HepG2 (cell line): ENCODE data around the gene ENO3. TPM values are rescaled to one million over a fixed set of nuclear protein-coding genes. Genes with fewer than 3 reads are reported as not detected.
A peak's percentile ranks its signal among the peaks of the same experiment; 100 is the strongest.

Experiments used
- AGO2 ChIP-seq: fragments of 200-400 bp; formaldehyde crosslinking; optimal IDR thresholded peaks from 2 replicates; pipeline ENCODE3; 2017; ENCODE audit warnings: mild to moderate bottlenecking, low read depth, low read length, moderate library complexity
- GTF2F1 ChIP-seq: fragments of 150-350 bp; IDR thresholded peaks from 2 replicates; pipeline ENCODE4 v1.6.1; 2014; ENCODE audit warnings: low read length
- HIVEP1 ChIP-seq: sonication (generic); formaldehyde crosslinking; IDR thresholded peaks from 2 replicates; pipeline ENCODE4 v1.4.0; 2020; ENCODE audit warnings: mild to moderate bottlenecking, missing genetic modification reagents
- KDM4B ChIP-seq: sonication (generic); formaldehyde crosslinking; IDR thresholded peaks from 2 replicates; pipeline ENCODE4 v1.4.0; 2020; ENCODE audit warnings: missing genetic modification reagents
- MBNL3 ChIP-seq: fragments of 250-450 bp; sonication (Bioruptor Pico); conservative IDR thresholded peaks from 2 replicates; pipeline ENCODE4 v1.8.0; 2022; ENCODE audit warnings: mild to moderate bottlenecking, inconsistent platforms
- MIER2 ChIP-seq: IDR thresholded peaks from 2 replicates; pipeline ENCODE4 v1.6.1; 2016; ENCODE audit warnings: missing biosample characterization, missing genetic modification reagents
- NR1H2 ChIP-seq: sonication (generic); formaldehyde crosslinking; IDR thresholded peaks from 2 replicates; pipeline ENCODE4 v1.8.1; 2022; ENCODE audit warnings: low read depth, missing genetic modification reagents, borderline replicate concordance
- PCBP2 ChIP-seq: fragments of 200-400 bp; formaldehyde crosslinking; optimal IDR thresholded peaks from 2 replicates; pipeline ENCODE3; 2018; ENCODE audit warnings: low read length, low read depth; ENCODE audit not compliant: poor library complexity, severe bottlenecking
- PHF5A ChIP-seq: IDR thresholded peaks from one replicate; pipeline ENCODE4 v1.6.1; 2018; ENCODE audit warnings: low read depth, missing genetic modification reagents; ENCODE audit not compliant: unreplicated experiment
- PHF8 ChIP-seq: sonication (generic); formaldehyde crosslinking; IDR thresholded peaks from 2 replicates; pipeline ENCODE4 v1.5.0; 2020; ENCODE audit warnings: missing genetic modification reagents
- POLR2G ChIP-seq: fragments of 200-400 bp; formaldehyde crosslinking; IDR thresholded peaks from 2 replicates; pipeline ENCODE4 v1.6.1; 2018; ENCODE audit warnings: mild to moderate bottlenecking, low read depth, low read length, moderate library complexity
- RCOR2 ChIP-seq: IDR thresholded peaks from 2 replicates; pipeline ENCODE4 v1.6.1; 2016; ENCODE audit warnings: missing biosample characterization, missing genetic modification reagents
- SAP130 ChIP-seq: IDR thresholded peaks from 2 replicates; pipeline ENCODE4 v1.6.1; 2016; ENCODE audit warnings: low read depth
- TCF7L2 ChIP-seq: IDR thresholded peaks from 2 replicates; pipeline ENCODE4 v1.6.1; 2011; ENCODE audit warnings: mild to moderate bottlenecking, low read depth, low read length, moderate library complexity
- ZNF24 ChIP-seq: fragments of 450-650 bp; IDR thresholded peaks from 2 replicates; pipeline ENCODE4 v1.6.1; 2017; ENCODE audit warnings: antibody characterized with exemption, mild to moderate bottlenecking
- ZNF263 ChIP-seq: sonication (generic); formaldehyde crosslinking; IDR thresholded peaks from 2 replicates; pipeline ENCODE4 v1.4.0; 2020; ENCODE audit warnings: missing genetic modification reagents
- ZNF562 ChIP-seq: sonication (generic); formaldehyde crosslinking; IDR thresholded peaks from 2 replicates; pipeline ENCODE4 v1.8.0; 2022; ENCODE audit warnings: missing genetic modification reagents, borderline replicate concordance
- ZNF564 ChIP-seq: sonication (generic); formaldehyde crosslinking; IDR thresholded peaks from 2 replicates; pipeline ENCODE4 v1.8.1; 2023; ENCODE audit warnings: mild to moderate bottlenecking, missing genetic modification reagents
- ZNF703 ChIP-seq: sonication (generic); formaldehyde crosslinking; IDR thresholded peaks from 2 replicates; pipeline ENCODE4 v1.5.1; 2020; ENCODE audit warnings: missing genetic modification reagents, mild to moderate bottlenecking, moderate library complexity, borderline replicate concordance
- ZNF747 ChIP-seq: sonication (generic); formaldehyde crosslinking; IDR thresholded peaks from 2 replicates; pipeline ENCODE4 v1.8.1; 2023; ENCODE audit warnings: missing genetic modification reagents, mild to moderate bottlenecking, borderline replicate concordance
- ZSCAN12 ChIP-seq: sonication (generic); formaldehyde crosslinking; IDR thresholded peaks from 2 replicates; pipeline ENCODE4 v1.9.0; 2021; ENCODE audit warnings: mild to moderate bottlenecking, missing genetic modification reagents
- ZSCAN25 ChIP-seq: sonication (generic); formaldehyde crosslinking; IDR thresholded peaks from 2 replicates; pipeline ENCODE4 v1.8.0; 2022; ENCODE audit warnings: mild to moderate bottlenecking, missing genetic modification reagents
- ZSCAN30 ChIP-seq: sonication (generic); formaldehyde crosslinking; IDR thresholded peaks from 2 replicates; pipeline ENCODE4 v1.5.0; 2020; ENCODE audit warnings: mild to moderate bottlenecking, missing genetic modification reagents
- polyA plus RNA-seq, 8 experiments: library from polyadenylated mRNA; depleted of rRNA in 3 of 8; stranded (reverse) in 7 of 8; unstranded in 1 of 8; fragments of >200 nt; fragmentation: Illumina TruSeq in 4 of 8; extraction: Trizol in 4 of 8; gene quantifications; 2 replicates each; pipeline versions ENCODE4 v1.2.1 to v1.2.3, GENCODE V29; 2011 to 2016; ENCODE audit warnings: low read depth in 4 of 8, missing spikeins in 1 of 8, mixed read lengths in 1 of 8; ENCODE audit not compliant: insufficient read depth in 1 of 8
- total RNA-seq, 5 experiments: library from RNA; depleted of rRNA; stranded (reverse); fragments of >200 nt; fragmentation: Illumina TruSeq; extraction: Trizol; gene quantifications; 2 replicates each; pipeline ENCODE4 v1.2.3, GENCODE V29; 2016; ENCODE audit warnings: low read depth in 1 of 5
- TF ChIP-seq, protein P1 (sequence below): sonication (generic); formaldehyde crosslinking; IDR thresholded peaks from 2 replicates; pipeline ENCODE4 v1.5.1; 2020; ENCODE audit warnings: missing genetic modification reagents, mild to moderate bottlenecking, borderline replicate concordance
- TF ChIP-seq, protein P2 (sequence below): sonication (generic); formaldehyde crosslinking; IDR thresholded peaks from 2 replicates; pipeline ENCODE4 v1.4.0; 2020; ENCODE audit warnings: missing genetic modification reagents

The ENO3 gene
- total and polyA plus RNA-seq, 2 of the 13 experiments (the other 11 are each of a cell fraction or from before 2014, with no cell fraction given), result 59.8 to 69.8 TPM

DNA sequence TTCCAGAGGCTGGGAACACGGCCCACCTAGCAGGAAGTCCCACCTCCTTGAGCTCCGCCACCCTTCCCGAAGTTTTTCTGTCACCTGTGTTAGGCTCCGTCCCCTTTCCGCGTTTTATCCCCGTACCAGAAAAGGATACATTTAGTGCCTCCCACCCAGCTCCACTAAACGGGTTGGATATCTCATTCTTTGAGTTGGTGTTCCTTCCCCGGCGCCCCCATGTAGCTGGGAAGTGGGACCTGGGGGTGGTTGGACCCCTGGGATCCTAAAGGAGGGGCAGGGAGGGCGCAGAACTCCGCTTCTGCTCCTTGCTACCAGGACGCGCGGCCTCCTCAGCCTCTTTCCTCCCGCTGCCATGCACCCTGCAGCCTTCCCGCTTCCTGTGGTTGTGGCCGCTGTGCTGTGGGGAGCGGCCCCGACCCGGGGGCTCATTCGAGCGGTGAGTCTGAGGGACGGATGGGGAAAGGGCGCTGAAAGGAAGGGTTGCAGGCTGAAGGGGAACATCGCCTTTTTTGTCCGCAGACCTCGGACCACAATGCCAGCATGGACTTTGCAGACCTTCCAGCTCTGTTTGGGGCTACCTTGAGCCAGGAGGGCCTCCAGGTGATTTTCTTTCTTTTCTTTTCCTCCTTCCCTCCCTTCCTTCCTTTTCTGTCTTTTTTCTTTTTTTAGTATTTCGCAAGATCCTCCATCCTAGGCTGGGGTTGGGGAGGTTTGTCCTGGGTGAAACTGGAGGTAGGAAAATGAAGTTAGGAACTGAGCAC lies 10.2 kb upstream of the ENO3 start (continued):
- TF ChIP-seq, protein P1, sequence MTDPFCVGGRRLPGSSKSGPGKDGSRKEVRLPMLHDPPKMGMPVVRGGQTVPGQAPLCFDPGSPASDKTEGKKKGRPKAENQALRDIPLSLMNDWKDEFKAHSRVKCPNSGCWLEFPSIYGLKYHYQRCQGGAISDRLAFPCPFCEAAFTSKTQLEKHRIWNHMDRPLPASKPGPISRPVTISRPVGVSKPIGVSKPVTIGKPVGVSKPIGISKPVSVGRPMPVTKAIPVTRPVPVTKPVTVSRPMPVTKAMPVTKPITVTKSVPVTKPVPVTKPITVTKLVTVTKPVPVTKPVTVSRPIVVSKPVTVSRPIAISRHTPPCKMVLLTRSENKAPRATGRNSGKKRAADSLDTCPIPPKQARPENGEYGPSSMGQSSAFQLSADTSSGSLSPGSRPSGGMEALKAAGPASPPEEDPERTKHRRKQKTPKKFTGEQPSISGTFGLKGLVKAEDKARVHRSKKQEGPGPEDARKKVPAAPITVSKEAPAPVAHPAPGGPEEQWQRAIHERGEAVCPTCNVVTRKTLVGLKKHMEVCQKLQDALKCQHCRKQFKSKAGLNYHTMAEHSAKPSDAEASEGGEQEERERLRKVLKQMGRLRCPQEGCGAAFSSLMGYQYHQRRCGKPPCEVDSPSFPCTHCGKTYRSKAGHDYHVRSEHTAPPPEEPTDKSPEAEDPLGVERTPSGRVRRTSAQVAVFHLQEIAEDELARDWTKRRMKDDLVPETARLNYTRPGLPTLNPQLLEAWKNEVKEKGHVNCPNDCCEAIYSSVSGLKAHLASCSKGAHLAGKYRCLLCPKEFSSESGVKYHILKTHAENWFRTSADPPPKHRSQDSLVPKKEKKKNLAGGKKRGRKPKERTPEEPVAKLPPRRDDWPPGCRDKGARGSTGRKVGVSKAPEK (CRISPR knock-in tag), result no peak
- peak; percentile 27 for TF ChIP-seq SAP130 (CRISPR knock-in tag)
- peak; percentile 6 for TF ChIP-seq POLR2G
- no peak for TF ChIP-seq PCBP2
- TF ChIP-seq PHF5A, result no peak
- TF ChIP-seq AGO2, result peak; percentile 70
- TF ChIP-seq ZNF24, result no peak
- no peak for TF ChIP-seq ZSCAN30 (CRISPR knock-in tag)
- TF ChIP-seq HIVEP1 (CRISPR knock-in tag), result 0 out of 2 replicates have a peak, but pooled peaks have one; percentile 36
- no peak for TF ChIP-seq MBNL3 (CRISPR knock-in tag)
- TF ChIP-seq KDM4B, result no peak
- TF ChIP-seq ZNF747, result 0 out of 2 replicates have a peak, but pooled peaks have one; percentile 38
- no peak for TF ChIP-seq MIER2
- no peak for TF ChIP-seq ZSCAN12 (CRISPR knock-in tag)
- no peak for TF ChIP-seq ZNF703 (CRISPR knock-in tag)
- TF ChIP-seq GTF2F1, result no peak
- TF ChIP-seq PHF8 (CRISPR knock-in tag), result 0 out of 2 replicates have a peak, but pooled peaks have one; percentile 13
- 0 out of 2 replicates have a peak, but pooled peaks have one; percentile 28 for TF ChIP-seq NR1H2 (CRISPR knock-in tag)
- no peak for TF ChIP-seq ZNF564 (CRISPR knock-in tag)
- TF ChIP-seq RCOR2 (CRISPR knock-in tag), result no peak
- TF ChIP-seq ZNF263 (CRISPR knock-in tag), result no peak
- TF ChIP-seq TCF7L2, result no peak
- TF ChIP-seq ZSCAN25, result peak; percentile 57; the same call in 1 of the 2 replicates
- TF ChIP-seq, protein P2, sequence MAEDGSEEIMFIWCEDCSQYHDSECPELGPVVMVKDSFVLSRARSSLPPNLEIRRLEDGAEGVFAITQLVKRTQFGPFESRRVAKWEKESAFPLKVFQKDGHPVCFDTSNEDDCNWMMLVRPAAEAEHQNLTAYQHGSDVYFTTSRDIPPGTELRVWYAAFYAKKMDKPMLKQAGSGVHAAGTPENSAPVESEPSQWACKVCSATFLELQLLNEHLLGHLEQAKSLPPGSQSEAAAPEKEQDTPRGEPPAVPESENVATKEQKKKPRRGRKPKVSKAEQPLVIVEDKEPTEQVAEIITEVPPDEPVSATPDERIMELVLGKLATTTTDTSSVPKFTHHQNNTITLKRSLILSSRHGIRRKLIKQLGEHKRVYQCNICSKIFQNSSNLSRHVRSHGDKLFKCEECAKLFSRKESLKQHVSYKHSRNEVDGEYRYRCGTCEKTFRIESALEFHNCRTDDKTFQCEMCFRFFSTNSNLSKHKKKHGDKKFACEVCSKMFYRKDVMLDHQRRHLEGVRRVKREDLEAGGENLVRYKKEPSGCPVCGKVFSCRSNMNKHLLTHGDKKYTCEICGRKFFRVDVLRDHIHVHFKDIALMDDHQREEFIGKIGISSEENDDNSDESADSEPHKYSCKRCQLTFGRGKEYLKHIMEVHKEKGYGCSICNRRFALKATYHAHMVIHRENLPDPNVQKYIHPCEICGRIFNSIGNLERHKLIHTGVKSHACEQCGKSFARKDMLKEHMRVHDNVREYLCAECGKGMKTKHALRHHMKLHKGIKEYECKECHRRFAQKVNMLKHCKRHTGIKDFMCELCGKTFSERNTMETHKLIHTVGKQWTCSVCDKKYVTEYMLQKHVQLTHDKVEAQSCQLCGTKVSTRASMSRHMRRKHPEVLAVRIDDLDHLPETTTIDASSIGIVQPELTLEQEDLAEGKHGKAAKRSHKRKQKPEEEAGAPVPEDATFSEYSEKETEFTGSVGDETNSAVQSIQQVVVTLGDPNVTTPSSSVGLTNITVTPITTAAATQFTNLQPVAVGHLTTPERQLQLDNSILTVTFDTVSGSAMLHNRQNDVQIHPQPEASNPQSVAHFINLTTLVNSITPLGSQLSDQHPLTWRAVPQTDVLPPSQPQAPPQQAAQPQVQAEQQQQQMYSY (CRISPR knock-in tag), result no peak
- no peak for TF ChIP-seq ZNF562
